HG03108 (cell line): ENCODE results near the gene PTGES3L.
A peak's percentile ranks its signal among the peaks of the same experiment; 100 is the strongest.
"Not testable (repeated sequence)": the region's sequence is repeated elsewhere in the genome, so short reads cannot be mapped to it uniquely, and the experiment has no call there.

Source experiments
- ATAC-seq: cut with Tn5 transposase; IDR thresholded peaks from one replicate; pipeline ENCODE4 v1.9.1; 2021; ENCODE audit warnings: moderate library complexity; ENCODE audit not compliant: unreplicated experiment

PTGES3L gene

DNA sequence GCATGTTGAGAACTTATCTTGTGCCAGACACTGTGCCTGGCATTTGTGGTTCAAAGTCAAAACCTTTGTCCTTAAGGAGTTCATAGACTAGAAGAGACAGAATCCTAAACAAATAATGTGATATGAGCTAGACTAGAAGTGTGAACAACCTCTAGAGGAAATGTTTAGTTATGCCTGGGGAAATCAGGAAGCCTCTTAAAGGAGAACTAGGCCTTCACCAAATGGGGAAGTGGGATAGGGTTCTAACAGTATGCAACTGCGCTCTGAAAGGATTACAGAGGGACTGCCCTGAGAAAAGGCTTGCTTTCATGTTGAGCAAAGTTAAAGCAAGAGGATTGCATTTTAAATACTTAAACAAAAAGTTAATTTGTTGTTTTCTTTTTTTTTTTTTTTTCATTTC lies 5.3 kb upstream of the PTGES3L start:
- ATAC-seq: peak; percentile 52

DNA sequence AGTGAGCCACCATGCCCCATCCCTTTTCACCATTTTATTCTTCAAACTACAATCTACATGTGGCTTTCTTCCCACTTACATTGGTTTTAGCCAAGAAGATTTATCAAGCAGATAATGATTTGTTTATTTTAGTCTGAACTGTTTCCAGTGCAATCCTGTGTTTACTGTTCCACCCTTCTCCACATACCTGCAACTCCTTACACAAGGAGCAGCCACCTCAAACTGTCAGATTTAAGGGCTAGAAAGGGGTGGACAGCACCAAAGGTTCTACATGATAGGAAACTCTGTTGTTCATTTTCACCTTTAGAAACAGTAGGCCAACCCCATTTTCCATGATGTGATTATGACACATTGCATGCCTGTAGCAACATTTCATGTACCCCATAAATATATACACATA lies 2.4 kb upstream of the PTGES3L start:
- ATAC-seq: no peak

DNA sequence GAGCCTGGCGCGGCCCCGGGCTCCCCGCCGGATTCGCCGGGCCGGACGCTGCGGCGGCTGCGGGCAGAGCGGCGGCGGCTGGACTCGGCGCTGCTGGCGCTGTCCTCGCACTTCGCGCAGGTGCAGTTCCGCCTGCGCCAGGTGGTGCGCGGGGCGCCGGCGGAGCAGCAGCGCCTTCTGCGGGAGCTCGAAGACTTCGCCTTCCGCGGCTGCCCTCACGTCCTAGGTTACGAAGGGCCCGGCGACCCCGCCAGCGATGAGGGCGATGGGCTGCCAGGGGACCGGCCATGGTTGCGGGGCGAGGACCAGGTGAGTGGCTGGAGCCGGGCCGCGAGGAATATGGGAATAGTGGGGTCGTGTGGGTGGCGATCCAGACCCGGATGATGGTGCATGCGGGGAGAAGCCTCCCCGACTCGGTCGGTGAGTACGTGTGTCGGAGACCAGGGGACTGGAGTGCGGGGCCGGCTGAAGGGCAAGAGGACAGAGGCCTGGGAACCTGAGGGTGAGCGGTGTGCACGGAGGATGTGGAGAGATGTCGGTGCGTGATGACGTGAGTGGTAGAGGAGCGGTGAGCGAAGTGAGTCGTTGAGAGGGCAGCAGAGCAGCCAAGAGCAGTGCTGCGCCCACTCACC lies 1.0 kb upstream of the PTGES3L start:
- peak; percentile 20 for ATAC-seq

DNA sequence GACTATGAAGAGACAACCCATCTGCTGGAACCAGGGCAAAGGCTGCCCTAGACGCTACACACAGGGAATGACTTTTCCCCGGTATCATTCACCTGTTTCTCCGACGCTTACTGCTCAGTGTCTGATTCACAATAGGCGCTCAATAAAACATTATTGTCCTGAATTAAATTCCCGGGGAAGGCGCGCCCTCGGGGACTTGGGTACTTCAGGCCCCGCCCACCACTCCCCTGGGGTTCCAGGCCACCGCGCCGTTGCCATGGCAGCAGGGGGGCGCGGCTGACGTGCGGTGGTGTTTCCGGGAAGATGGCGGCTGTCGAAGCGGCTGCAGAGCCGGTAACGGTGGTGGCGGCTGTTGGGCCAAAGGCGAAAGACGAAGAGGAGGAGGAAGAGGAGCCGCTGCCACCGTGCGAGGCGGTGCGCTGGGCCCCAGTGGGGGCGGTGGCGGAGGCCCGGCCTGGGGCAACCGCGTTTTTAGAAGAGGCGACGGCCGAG lies 440 bp upstream of the PTGES3L start, which contains the start of gene RUNDC1:
RUNDC1 (plus strand) TSS at position 292 of the 492 bp plus-strand sequence; CDS start at position 304, 12 bp downstream.
- ATAC-seq: peak; percentile 64

DNA sequence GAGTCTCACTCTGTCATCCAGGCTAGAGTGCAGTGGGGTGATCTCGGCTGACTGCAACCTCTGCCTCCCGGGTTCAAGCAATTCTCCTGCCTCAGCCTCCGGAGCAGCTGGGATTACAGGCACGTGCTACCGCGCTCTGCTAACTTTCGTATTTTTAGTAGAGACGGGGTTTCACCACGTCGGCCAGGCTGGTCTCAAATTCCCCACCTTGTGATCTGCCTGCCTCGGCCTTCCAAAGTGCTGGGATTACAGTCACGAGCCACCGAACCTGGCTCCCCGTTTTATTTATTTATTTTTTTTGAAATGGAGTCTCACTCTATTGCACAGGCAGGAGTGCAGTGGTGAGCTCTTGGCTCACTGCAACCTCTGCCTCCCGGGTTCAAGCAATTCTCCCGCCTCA lies 4.2 kb downstream of the PTGES3L start:
- not testable (repeated sequence) for ATAC-seq

GRCh38 chr17:42975265-42975664 lies 4.6 kb downstream of the PTGES3L start:
- ATAC-seq: no peak

GRCh38 chr17:42973323-42973722 lies 6.6 kb downstream of the PTGES3L start:
- ATAC-seq: not testable (repeated sequence)

GRCh38 chr17:42971589-42971988 lies 8.3 kb downstream of the PTGES3L start:
- ATAC-seq: no peak

GRCh38 chr17:42969001-42969581 lies 10.8 kb downstream of the PTGES3L start:
- no peak for ATAC-seq

DNA sequence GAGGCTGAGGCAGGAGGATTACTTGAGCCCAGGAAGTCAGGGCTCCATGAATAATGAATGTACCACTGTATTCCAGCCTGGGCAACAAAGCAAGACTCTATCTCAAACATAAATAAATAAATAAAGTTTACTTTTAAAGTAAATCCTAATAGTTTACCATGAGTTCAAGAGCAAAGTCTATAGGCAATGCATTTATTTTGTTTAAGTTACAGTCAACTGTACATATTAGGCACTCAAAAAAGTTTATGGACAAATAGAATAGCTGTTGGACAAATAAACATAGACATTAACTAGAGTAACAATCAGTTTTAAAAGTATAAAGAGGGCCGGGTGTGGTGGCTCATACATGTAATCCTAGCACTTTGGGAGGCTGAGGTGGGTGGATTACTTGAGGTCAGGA lies 12.0 kb downstream of the PTGES3L start:
- no peak for ATAC-seq

- ATAC-seq: peak; percentile 62
These were observed 15.5 kb downstream of the PTGES3L start, which contains the start of gene AARSD1 for GRCh38 chr17:42964161-42964932. Gene AARSD1 (minus strand): TSS chr17:42964454. CDS start chr17:42964440, 14 bp downstream.

- ATAC-seq: no peak
These were observed 26.2 kb downstream of the PTGES3L start for GRCh38 chr17:42953669-42954068.

GRCh38 chr17:42950044-42950783 lies 29.7 kb downstream of the PTGES3L start:
- ATAC-seq: no peak

- no peak for ATAC-seq
These were observed 33.1 kb downstream of the PTGES3L start for GRCh38 chr17:42946812-42947211.

- no peak for ATAC-seq
These were observed 35.7 kb downstream of the PTGES3L start for GRCh38 chr17:42944211-42944610.

DNA sequence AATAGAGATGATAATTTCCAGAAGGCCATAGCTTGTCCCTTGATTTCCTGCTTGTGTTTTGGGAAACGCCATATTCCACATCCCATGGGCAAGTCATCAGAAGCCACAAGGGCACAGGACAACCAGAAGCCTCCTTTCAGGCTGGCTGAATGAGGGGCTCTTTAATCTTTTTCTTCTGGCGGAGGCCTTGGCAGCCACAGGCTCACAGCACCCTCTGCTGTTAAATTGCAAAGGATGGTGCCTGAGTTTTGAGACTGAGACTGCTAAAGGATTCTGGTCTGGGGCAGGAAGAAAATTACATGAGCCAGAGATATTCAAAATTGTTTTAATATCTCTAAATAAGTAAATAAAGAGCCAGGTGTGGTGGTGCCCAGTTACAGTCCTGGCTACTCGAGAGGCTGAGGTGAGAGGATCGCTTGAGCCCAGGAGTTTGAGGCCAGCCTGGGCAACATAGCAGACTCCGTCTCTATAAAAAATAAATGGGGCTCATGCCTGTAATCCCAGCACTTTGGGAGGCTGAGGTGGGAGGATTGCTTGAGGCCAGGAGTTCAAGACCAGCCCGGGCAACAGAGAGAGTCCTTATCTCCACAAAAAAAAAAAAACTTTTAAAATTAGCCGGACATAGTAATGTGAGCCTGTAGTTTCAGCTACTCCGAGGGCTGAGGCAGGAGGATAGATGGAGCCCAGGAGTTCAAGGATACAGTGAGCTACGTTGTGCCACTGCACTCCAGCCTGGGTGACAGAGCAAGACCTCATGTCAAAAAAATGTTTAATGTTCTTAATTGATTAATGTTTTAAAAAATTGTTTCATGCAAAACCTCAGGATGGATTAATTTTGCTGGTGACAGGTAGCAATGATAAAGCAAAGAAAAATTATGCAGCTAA lies 41.9 kb downstream of the PTGES3L start:
- no peak for ATAC-seq

DNA sequence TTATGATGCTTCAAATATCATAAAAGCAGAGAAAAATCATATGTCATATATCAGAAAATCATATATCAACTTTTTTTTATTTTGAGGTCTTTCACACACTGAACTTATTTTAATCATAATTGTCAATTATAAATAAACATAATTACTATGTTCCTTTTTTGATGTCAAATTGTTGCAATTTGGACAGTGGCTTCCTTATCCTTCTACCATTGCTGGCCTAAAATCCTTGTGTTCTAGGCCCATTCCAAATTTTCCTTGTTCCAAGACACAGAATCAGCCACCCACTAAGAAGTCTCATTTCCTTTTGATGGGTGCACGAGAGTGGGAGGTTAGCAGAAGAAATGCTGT lies 50.4 kb downstream of the PTGES3L start:
- no peak for ATAC-seq

DNA sequence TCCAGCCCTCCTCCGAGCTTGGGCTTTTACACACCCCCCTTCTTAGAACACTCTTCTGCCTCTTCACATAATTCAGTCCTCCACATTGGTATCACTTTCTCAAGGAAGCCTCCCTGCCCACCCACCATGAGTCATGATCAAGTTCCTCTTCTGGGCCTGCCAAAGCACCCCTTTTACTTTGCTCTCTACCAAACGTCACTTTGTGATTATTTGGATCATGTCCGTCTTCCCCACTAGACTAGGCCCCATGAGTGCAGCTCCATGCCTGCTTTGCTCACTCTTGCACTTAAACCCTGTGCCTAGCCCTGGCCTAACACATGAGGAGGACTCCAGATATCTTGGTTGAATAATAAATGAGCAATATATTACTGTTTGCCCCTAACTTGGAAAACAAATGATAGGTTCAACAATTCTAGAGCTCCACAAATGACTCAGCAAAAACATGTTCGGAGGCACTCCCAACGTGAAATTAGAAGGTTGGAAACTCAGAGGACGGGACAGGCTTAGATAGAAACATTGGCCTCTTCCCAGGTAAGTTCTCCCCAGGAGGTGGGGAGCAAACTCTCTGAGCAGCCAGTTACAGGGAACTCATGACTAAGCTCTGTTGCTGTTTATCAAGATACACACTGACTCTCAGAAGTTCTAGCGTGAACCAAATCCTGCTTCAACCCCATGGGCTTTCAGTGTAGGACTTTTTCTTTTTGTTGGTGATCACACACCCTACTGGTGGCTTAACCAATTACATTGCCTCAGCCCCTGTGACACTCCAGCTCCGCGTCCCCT lies 51.0 kb downstream of the PTGES3L start:
- ATAC-seq: no peak

DNA sequence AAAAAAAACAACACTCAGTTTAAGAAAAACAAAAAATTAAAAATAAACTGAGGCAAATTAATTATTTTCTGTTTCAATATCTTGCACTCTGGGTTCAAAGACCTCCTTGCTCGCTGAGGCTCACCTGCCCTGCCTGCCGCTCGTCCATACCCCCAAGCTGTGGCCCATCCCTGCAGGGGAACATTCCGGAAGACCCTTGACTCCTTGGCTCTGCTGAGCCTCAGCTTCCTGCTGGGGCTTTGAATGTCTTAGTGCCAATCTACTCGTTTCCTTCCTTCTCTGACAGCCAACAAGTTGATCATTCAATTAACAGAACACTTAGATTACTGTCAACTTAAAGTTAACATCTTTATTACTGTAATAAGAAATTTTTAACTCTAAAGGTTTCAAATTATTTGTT lies 55.0 kb downstream of the PTGES3L start:
- no peak for ATAC-seq
